Thymus (tissue), 11 donors: ENCODE measurements around the gene SELENOT. TPM values are rescaled to one million over a fixed set of nuclear protein-coding genes. Genes with fewer than 3 reads are reported as not detected.
"Not testable (repeated sequence)": the region's sequence is repeated elsewhere in the genome, so short reads cannot be mapped to it uniquely, and the experiment has no call there.

Source experiments
- DNase-seq, 9 donors: peaks; one replicate each; pipeline ENCODE4 v3.0.0-alpha.2; 2013; ENCODE audit warnings: low spot score in 9 of 9, low read depth in 6 of 9, missing footprints in 1 of 9
- H3K27ac ChIP-seq, 2 donors: one replicate each; pipeline ENCODE4 v1.5.1; 2013; ENCODE audit warnings: control low read depth in 1 of 2, low read depth in 1 of 2, low read length in 1 of 2, mild to moderate bottlenecking in 1 of 2, moderate library complexity in 1 of 2
- H3K27me3 ChIP-seq, 2 donors: one replicate each; pipeline ENCODE4 v1.5.1; 2013; ENCODE audit warnings: low read length in 1 of 2; ENCODE audit not compliant: control insufficient read depth in 2 of 2, insufficient read depth in 1 of 2
- H3K36me3 ChIP-seq, 2 donors: one replicate each; pipeline ENCODE4 v1.5.1; 2013; ENCODE audit warnings: low read length in 1 of 2, mild to moderate bottlenecking in 1 of 2, moderate library complexity in 1 of 2; ENCODE audit not compliant: control insufficient read depth in 2 of 2, insufficient read depth in 2 of 2
- H3K4me1 ChIP-seq, 2 donors: one replicate each; pipeline ENCODE4 v1.5.1; 2013; ENCODE audit warnings: low read length in 2 of 2; ENCODE audit not compliant: control insufficient read depth in 2 of 2, insufficient read depth in 2 of 2
- H3K4me3 ChIP-seq, 2 donors: one replicate each; pipeline ENCODE4 v1.5.1; 2013; ENCODE audit warnings: low read length in 2 of 2, control low read depth in 1 of 2, mild to moderate bottlenecking in 1 of 2
- H3K9me3 ChIP-seq, 2 donors: one replicate each; pipeline ENCODE4 v1.5.1; 2013; ENCODE audit warnings: low read length in 1 of 2, mild to moderate bottlenecking in 1 of 2; ENCODE audit not compliant: control insufficient read depth in 2 of 2, insufficient read depth in 1 of 2
- WGBS: extraction: QIAGEN DNeasy Blood & Tissue Kit; methylation state at CpG from one replicate; pipeline ENCODE4 v1.1.7; 2013; 5-methylcytosine and 5-hydroxymethylcytosine counted together
- polyA plus RNA-seq: library from polyadenylated mRNA; stranded (reverse); fragments of 200-250 nt; gene quantifications from one replicate; pipeline ENCODE4 v1.2.3, GENCODE V29; 2013
- total RNA-seq: library from RNA; stranded (reverse); fragments of 120-200 nt; gene quantifications from one replicate; pipeline ENCODE4 v1.2.4, GENCODE V29; 2013
- donor health status: healthy.

The SELENOT gene
- total and polyA plus RNA-seq, 2 donors, result 64.5 to 141 TPM

DNA sequence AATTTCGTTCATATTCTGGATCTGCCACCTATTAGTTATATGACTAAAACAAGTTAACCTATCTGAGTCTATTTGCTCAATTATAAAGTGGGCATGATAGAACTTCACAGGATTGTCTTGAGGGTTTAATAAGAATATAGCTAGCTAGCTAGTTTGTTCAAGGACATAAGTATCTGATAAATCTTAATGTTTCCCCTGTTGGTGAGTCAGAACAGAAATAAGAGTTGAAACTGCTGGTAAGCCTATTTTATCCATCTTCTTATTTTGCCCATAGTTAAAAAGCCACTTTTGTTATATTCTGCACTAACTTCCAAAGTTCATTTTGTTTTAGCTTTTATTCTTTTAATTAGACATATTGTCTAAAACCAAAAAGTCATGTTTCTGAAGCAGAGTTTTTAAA lies 9.4 kb downstream of the SELENOT start:
- no peaks in the 10 kb centered on the region for H3K4me1 ChIP-seq
- DNase-seq, result no peak
- H3K27ac ChIP-seq, result no peak overlapping the region
- no peaks in the 10 kb centered on the region for H3K27me3 ChIP-seq
- peaks cover 8 to 23% of the 10 kb centered on the region in 2 donors for H3K36me3 ChIP-seq
- H3K4me3 ChIP-seq, result no peak overlapping the region
- no peaks in the 10 kb centered on the region for H3K9me3 ChIP-seq
- WGBS, result 100% methylated on average over 1 of the region's 1 CpG

DNA sequence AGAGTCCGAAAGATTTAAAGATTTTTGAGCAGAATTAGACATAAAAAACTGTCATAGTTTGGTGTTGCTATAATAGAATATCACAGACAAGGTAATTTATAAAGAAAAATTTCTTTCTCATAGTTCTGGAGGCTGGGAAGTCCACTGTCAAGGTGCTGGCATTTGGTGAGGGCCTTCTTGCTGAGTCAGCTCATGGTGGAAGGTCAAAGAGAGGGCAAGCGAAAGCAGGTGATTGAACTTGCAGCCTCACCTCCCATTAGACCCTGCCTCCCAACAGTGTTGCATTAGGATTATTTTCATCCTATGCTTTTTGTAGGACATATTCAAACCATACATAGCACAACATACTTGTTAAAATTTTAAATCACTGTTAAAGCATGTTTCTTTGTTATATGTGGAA lies 9.9 kb downstream of the SELENOT start:
- Histone ChIP-seq H3K4me1 (no peaks in the 10 kb centered on the region), H3K36me3 (peaks cover 8 to 23% of the 10 kb centered on the region in 2 donors), H3K9me3 (no peaks in the 10 kb centered on the region), H3K27ac (no peak overlapping the region), H3K4me3 (no peak overlapping the region), H3K27me3 (no peaks in the 10 kb centered on the region)
- 99% methylated on average over 2 of the region's 2 CpGs for WGBS
- DNase-seq, result no peak

DNA sequence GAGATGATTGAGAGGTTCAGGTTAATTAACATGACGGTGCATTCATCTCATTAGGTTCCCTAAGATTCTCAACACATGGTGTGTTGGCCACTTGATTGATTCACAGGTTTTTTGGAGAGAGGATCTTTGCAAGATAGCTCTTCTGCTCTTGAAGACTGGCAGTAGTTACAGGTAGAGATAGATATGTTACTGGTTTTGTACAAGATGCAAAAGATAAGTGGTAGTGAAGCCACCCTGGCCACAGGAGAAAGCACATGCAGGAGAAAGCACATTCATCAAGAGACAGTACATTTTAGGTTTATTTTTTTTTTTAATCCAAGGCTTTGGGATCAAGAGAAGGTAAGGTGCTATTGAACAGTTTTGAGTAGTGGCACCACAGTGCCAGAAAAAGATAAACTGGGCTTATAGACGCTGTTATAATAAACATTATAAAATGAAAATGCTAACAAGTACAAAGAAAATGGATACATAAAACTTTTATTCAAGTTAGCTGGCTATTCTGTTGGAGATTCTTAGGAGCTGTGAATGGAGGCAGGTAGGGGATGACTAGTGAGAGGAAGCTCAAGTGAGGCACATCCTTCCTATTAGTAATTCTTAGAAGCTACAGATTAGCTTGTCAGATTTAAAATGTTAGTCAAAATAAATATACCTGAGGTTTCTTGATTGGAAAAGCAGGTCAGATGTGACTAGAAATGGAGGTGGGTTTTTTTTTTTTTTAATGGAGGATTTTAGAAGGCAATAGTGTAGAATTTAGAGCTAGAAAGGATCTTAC lies 10.8 kb downstream of the SELENOT start:
- no peak overlapping the region for H3K4me3 ChIP-seq
- H3K9me3 ChIP-seq, result no peaks in the 10 kb centered on the region
- over 99% methylated on average over 2 of the region's 2 CpGs for WGBS
- no peak overlapping the region for H3K27ac ChIP-seq
- no peak for DNase-seq
- H3K27me3 ChIP-seq, result no peaks in the 10 kb centered on the region
- peaks cover 8 to 30% of the 10 kb centered on the region in 2 donors for H3K36me3 ChIP-seq
- no peaks in the 10 kb centered on the region for H3K4me1 ChIP-seq

DNA sequence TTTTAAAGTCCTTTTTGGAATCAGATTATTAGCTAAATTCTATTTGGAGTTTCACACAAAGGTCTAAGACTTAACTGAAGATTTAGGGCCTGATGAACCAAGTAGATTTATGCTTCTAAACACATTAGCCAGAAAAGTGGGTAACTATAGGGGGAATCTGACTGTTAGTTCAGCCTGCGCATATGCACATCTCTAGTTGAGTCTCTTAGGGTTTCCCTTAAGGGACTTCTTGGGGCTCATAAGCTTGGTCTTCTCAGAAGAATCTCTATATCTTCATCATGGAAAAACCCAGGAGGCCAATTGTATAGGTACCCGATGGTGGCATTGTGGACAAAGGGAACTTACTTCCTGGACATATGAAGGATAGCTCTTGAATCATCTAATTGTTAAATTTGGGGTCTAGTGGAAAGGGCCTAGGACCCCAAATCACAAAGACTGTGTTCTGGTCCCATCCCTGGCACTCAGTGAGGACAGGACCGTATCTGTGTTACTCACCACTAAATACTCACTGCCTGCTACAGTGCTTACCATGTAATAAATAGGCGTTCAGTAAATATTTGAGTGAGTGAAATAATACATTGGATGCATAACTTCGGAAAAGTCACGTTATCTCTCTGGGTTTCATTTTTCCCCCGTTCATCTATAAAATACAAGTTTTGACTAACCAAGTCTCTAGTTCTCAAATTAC lies 17.0 kb downstream of the SELENOT start:
- Histone ChIP-seq H3K36me3 (peaks cover under 1 to 14% of the 10 kb centered on the region in 2 donors), H3K27ac (no peak overlapping the region), H3K9me3 (no peaks in the 10 kb centered on the region), H3K4me3 (no peak overlapping the region), H3K27me3 (no peaks in the 10 kb centered on the region), H3K4me1 (no peaks in the 10 kb centered on the region)
- WGBS, result 96% methylated on average over 7 of the region's 7 CpGs
- no peak for DNase-seq

DNA sequence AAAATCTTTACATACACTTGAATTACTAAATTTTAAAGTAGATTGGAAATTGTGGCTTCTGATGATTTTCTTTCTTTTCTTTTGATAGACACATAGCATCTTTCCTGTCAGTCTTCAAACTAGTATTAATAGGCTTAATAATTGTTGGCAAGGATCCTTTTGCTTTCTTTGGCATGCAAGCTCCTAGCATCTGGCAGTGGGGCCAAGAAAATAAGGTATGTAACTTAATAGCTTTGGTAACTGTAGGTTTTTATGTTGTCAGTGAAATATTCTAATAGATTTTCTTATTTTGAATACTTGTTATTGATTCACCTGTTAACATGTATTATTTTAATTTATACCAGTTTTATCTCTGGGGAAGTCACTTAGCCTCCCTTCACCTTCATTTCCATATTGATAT lies 19.8 kb downstream of the SELENOT start:
- H3K27me3 ChIP-seq, H3K27ac ChIP-seq, H3K9me3 ChIP-seq, DNase-seq, H3K4me3 ChIP-seq, H3K4me1 ChIP-seq: not testable (repeated sequence)
- H3K36me3 ChIP-seq, result peaks cover 14 to 37% of the 10 kb centered on the region in 2 donors

DNA sequence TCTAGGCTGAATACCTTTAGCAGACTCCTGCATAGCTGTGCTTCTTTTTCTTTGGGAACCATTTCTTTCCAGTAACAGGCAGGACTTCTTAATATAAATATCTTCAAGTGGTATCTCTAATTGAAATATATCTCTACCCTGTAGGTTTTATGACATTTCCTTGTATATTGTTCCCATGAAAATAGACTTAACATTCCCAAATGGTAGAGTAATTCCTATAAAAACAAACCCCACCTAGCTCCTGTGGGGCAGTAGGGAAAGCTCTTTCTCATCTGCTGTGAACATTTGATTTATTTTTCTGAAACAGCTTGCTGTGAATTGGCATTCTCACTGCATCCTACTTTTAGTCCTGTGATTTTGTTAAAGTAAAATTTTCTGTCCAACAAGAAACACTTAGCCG lies 20.8 kb downstream of the SELENOT start:
- H3K9me3 ChIP-seq, result no peaks in the 10 kb centered on the region
- 97% methylated on average over 1 of the region's 1 CpG for WGBS
- no peak for DNase-seq
- no peaks in the 10 kb centered on the region for H3K4me1 ChIP-seq
- no peak overlapping the region for H3K27ac ChIP-seq
- H3K4me3 ChIP-seq, result no peak overlapping the region
- no peaks in the 10 kb centered on the region for H3K27me3 ChIP-seq
- peaks cover 14 to 34% of the 10 kb centered on the region in 2 donors for H3K36me3 ChIP-seq

DNA sequence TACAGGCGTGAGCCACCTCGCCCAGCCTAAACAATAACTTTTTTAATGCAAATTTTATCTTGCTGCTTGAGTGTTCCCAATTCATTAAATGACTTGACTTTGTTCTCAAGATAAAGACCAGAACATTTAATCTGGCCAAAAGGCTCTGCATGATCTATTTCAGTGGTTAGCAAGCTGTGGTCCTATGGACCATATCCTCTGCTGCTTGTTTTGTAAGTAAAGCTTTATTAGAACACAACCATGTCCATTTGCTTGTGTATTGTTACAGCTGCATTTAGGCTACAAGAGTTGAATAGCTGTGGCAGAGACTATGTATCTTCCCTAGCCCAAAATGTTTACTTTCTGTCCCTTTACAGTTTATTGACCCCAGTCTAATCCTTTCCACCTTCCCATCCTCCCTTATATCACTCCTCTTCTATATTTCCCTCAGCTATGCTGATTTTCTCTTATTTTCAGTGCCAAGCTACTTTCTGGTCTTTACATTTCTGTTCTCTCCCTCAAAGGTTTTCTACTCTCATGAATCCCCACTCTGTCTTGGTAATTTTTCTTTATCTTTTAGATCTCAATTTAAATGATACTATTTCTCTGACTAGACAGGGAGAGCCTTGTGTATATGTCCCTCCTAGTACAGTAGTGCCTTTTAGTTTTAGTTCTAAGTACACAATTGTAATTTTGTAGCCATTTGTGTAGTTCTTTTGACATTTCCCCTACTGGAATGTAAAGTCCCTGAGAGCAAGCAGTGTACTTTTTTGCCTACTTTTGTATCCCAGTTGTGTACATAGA lies 23.2 kb downstream of the SELENOT start:
- Histone ChIP-seq H3K4me3 (no peak overlapping the region), H3K9me3 (no peaks in the 10 kb centered on the region), H3K36me3 (peaks cover 21 to 43% of the 10 kb centered on the region in 2 donors), H3K4me1 (no peaks in the 10 kb centered on the region), H3K27ac (no peak overlapping the region), H3K27me3 (no peaks in the 10 kb centered on the region)
- over 99% methylated on average over 2 of the region's 2 CpGs for WGBS
- no peak for DNase-seq

DNA sequence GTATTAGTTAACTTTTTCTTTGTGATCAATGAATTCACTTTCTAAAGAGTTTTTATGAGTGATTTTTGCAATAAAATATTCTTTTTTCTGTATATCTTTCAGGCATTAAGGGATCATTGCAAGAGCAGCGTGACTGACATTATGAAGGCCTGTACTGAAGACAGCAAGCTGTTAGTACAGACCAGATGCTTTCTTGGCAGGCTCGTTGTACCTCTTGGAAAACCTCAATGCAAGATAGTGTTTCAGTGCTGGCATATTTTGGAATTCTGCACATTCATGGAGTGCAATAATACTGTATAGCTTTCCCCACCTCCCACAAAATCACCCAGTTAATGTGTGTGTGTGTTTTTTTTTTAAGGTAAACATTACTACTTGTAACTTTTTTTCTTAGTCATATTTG lies 24.4 kb downstream of the SELENOT start:
- no peak overlapping the region for H3K27ac ChIP-seq
- H3K4me3 ChIP-seq, result no peak overlapping the region
- peaks cover 21 to 48% of the 10 kb centered on the region in 2 donors for H3K36me3 ChIP-seq
- 93% methylated on average over 2 of the region's 2 CpGs for WGBS
- no peaks in the 10 kb centered on the region for H3K4me1 ChIP-seq
- DNase-seq, result no peak
- no peaks in the 10 kb centered on the region for H3K27me3 ChIP-seq
- H3K9me3 ChIP-seq, result no peaks in the 10 kb centered on the region
